ENCODE measurements around the gene DMRT2. TPM values are rescaled to one million over a fixed set of nuclear protein-coding genes. Genes with fewer than 3 reads are reported as not detected.

DMRT2 gene
- total and polyA plus RNA-seq, 2 of the 8 experiments (the other 6 are each of a cell fraction or from before 2014, with no cell fraction given): 0.29 to 0.93 TPM

DNA sequence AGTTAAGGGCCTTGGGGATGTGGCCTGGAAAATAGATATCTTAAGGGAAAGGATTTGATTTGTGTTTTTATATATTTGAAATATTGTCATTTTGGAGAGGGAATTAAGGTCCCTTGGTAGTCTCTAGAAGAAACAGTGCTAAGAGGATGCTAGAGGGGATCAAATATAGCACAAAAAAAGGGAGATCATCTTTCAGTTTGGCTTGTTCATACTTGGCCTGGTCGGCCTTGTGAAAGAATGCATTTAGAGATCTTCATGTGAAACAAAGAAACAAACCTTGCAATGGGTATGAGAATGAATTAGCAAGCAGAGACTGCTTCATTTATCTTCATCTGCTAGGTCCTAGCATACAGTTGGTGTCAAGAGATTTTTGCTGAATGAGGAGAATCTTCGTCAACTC lies 15.0 kb downstream of the DMRT2 start:
- FAIRE-seq (no peak), DNase-seq (ENCODE audit: low read depth in 1 of 2, low spot score in 2 of 2) (no peak)
- Histone ChIP-seq H3K4me2 (ENCODE audit: insufficient read depth in 1 of 2, low read depth in 2 of 2, low read length in 2 of 2) (no peak overlapping the region), H4K5ac (ENCODE audit: insufficient read length, low read depth, low read length) (no peak overlapping the region), H4K91ac (replicated peaks; ENCODE audit: insufficient read length, low read length) (no peak overlapping the region), H3K9ac (replicated peaks in 1 of 4; ENCODE audit: extremely low read depth in 1 of 4, low read depth in 3 of 4, low read length in 3 of 4) (no peak overlapping the region), H2AK5ac (ENCODE audit: low read depth, low read length) (no peak overlapping the region), H3K56ac (replicated peaks; ENCODE audit: insufficient read length, low read depth, low read length) (no peak overlapping the region), H3K36me3 (ENCODE audit: control insufficient read depth in 2 of 4, insufficient read depth in 4 of 4, low read length in 3 of 4) (no peaks in the 10 kb centered on the region), H3K23me2 (ENCODE audit: low read depth, low read length) (no peaks in the 10 kb centered on the region), H3K23ac (ENCODE audit: insufficient read length) (no peak overlapping the region), H3K27ac (ENCODE audit: low read depth, low read length) (no peak overlapping the region), H2BK15ac (ENCODE audit: low read length) (no peak overlapping the region), H2BK120ac (replicated peaks; ENCODE audit: low read depth, low read length) (no peak overlapping the region), H4K8ac (ENCODE audit: extremely low read depth, insufficient read depth, low read length) (no peak overlapping the region), H3K27me3 (replicated peaks in 1 of 4; ENCODE audit: control insufficient read depth in 3 of 4, extremely low read depth in 1 of 4, insufficient read depth in 3 of 4, low read length in 3 of 4) (no peaks in the 10 kb centered on the region), H3K18ac (ENCODE audit: extremely low read depth, low read length) (no peak overlapping the region), H3K4me3 (ENCODE audit: extremely low read depth in 1 of 4, insufficient read depth in 2 of 4, low read depth in 3 of 4, low read length in 4 of 4) (no peak overlapping the region), H2BK12ac (ENCODE audit: low read depth, low read length) (no peak overlapping the region), H3K9me3 (ENCODE audit: insufficient read depth in 2 of 2, low read depth in 1 of 2, low read length in 1 of 2) (peaks cover 39 to 40% of the 10 kb centered on the region in 2 experiments), H2BK20ac (ENCODE audit: low read length) (no peak overlapping the region), H3K79me1 (ENCODE audit: low read depth, low read length) (no peaks in the 10 kb centered on the region), H4K20me1 (replicated peaks in 1 of 2; ENCODE audit: control insufficient read depth in 1 of 2, insufficient read depth in 2 of 2, low read length in 2 of 2) (no peaks in the 10 kb centered on the region), H3K79me2 (ENCODE audit: control insufficient read depth in 1 of 2, insufficient read depth in 2 of 2, low read length in 2 of 2) (no peaks in the 10 kb centered on the region), H2AFZ (ENCODE audit: low read length) (no peak overlapping the region), H3K4ac (replicated peaks; ENCODE audit: insufficient read length, low read depth, low read length) (no peak overlapping the region), H2BK5ac (ENCODE audit: low read depth, low read length) (no peak overlapping the region), H3K14ac (ENCODE audit: insufficient read length) (no peak overlapping the region), H3K4me1 (replicated peaks in 1 of 4; ENCODE audit: control insufficient read depth in 3 of 4, insufficient read depth in 4 of 4, low read length in 3 of 4) (no peaks in the 10 kb centered on the region)
- CTCF ChIA-PET (ENCODE audit: partially characterized antibody): interaction anchor here (0.6 kb wide), 1 partner anchor 49 kb away, joined by 3 read pairs; no protein-coding TSS in a partner anchor
- WGBS, 2 experiments (ENCODE audit: extremely low coverage in 1 of 2, insufficient coverage in 1 of 2, insufficient read length in 1 of 2, insufficient replicate concordance in 2 of 2, low coverage in 1 of 2, low lambda C conversion rate in 2 of 2, missing lambda C conversion rate in 1 of 2): 83% methylated on average over 2 of the region's 2 CpGs; no CpG with 5 or more reads in 1 of the 2 experiments
- TF ChIP-seq POLR2A (IDR thresholded peaks at IDR 0.05; ENCODE audit: control extremely low read depth in 1 of 2, low read depth in 2 of 2, low read length in 2 of 2) (no peak), RFX5 (IDR thresholded peaks at IDR 0.05; ENCODE audit: borderline replicate concordance, low read depth, low read length) (no peak), HDAC2 (IDR thresholded peaks at IDR 0.05; ENCODE audit: borderline replicate concordance in 1 of 2, low read depth in 2 of 2, low read length in 2 of 2) (no peak), SIX5 (IDR thresholded peaks at IDR 0.05; ENCODE audit: low read depth, low read length) (no peak), CREB1 (IDR thresholded peaks at IDR 0.05) (no peak), KDM1A (IDR thresholded peaks at IDR 0.05; ENCODE audit: borderline replicate concordance, low read length) (no peak), SIRT6 (IDR thresholded peaks at IDR 0.05; ENCODE audit: low read length) (no peak), JUND (IDR thresholded peaks at IDR 0.05; ENCODE audit: low read length) (no peak), SAP30 (IDR thresholded peaks at IDR 0.05; ENCODE audit: insufficient read depth, insufficient replicate concordance, low read length) (no peak), NRF1 (IDR thresholded peaks at IDR 0.05; ENCODE audit: low read depth, low read length) (no peak), HDAC6 (IDR thresholded peaks at IDR 0.05; ENCODE audit: low read depth, low read length) (no peak), SP4 (IDR thresholded peaks at IDR 0.05; ENCODE audit: low read length) (no peak)
- TF ChIP-seq, protein P1, sequence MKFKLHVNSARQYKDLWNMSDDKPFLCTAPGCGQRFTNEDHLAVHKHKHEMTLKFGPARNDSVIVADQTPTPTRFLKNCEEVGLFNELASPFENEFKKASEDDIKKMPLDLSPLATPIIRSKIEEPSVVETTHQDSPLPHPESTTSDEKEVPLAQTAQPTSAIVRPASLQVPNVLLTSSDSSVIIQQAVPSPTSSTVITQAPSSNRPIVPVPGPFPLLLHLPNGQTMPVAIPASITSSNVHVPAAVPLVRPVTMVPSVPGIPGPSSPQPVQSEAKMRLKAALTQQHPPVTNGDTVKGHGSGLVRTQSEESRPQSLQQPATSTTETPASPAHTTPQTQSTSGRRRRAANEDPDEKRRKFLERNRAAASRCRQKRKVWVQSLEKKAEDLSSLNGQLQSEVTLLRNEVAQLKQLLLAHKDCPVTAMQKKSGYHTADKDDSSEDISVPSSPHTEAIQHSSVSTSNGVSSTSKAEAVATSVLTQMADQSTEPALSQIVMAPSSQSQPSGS (IDR thresholded peaks at IDR 0.05; ENCODE audit: low read length): no peak
- POLR2A ChIA-PET (ENCODE audit: partially characterized antibody): no interaction called here

Data from H1 (cell line).